GM18909 (cell line): Measurements from ENCODE around the gene SCFD2.
"Not testable (repeated sequence)": the region's sequence is repeated elsewhere in the genome, so short reads cannot be mapped to it uniquely, and the experiment has no call there.

Experiments
- ATAC-seq: cut with Tn5 transposase; IDR thresholded peaks from one replicate; pipeline ENCODE4 v1.9.1; 2021; ENCODE audit warnings: mild to moderate bottlenecking; ENCODE audit not compliant: unreplicated experiment, poor library complexity

Gene SCFD2

DNA sequence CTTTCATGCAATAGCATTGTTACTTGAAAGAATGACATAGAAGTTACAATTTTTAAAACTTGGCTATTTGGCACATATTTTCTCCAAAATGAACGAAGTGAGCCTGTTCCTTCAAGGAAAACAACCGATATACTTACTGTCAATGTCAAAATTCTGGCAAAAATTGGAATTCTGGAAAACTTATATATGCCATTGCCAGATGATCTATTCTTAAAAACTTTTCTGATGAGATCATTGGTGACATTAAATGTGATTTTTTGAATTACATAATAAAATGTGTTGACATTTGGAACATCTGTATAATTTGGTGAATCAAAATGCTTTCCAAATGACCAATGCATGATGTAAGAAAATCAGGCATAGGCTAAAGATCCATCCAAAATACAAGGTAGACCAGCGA lies 209.0 kb downstream of the SCFD2 start:
- no peak for ATAC-seq

GRCh38 chr4:53152467-53152866 lies 213.4 kb downstream of the SCFD2 start:
- ATAC-seq = no peak

- ATAC-seq = no peak
These were observed 214.4 kb downstream of the SCFD2 start for GRCh38 chr4:53151489-53151788.

DNA sequence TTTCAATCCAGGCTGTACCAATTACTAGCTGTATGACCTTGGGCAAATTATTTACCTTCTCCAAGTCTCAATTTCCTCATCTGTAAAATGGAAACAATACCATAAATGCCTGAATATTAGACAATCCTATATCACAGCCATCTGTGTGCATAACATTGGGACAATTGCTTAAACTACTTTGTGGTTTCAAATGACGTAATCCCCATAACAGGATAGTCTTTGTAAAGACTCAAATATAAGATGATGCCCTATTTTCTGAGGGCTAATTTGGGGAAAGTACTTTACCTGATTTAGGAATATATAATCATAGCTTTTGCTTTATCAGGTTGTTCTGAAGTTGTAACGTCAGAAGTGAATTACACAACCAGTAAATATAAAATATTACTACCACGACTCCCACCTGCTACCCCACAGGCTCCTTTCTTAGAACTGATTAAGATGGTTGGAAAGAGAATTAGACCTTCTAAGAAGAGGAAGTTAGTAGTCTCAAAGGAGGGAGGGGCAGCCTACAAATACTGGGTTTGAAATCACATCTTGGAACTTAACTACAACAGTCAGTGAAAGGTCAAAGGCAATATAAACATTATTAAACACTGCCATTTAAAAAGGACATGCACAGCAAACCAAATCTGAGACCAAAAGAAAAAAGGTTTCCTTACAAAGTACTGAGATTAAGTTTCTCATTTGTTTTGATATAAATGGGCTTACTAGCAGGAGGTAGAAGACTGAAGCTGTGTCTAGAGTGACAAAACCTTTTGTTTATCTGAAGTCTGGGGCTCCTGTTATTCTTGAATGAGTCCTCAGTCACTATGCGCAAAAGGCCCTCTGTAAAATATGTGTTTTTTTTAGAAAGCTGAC lies 215.0 kb downstream of the SCFD2 start:
- ATAC-seq = no peak

DNA sequence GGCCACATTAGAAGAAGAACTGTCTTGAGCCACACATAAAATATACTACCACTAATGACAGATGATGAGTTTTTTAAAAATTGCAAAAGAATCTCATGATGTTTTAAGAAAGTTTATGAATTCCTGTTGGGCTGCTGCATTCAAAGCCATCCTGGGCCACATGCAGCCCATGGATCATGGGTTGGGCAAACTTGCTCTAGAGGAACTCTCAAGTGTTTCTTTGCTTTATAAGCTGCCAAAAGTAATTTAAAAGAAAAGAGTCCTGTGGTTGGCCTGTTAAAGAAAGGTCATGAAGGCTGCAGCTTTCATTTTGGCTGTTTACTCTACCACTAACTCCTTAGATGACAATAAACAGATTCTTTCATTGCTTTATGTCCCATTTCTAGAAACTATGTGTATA lies 218.2 kb downstream of the SCFD2 start:
- ATAC-seq = no peak

- no peak for ATAC-seq
These were observed 218.7 kb downstream of the SCFD2 start for GRCh38 chr4:53147197-53147596.

DNA sequence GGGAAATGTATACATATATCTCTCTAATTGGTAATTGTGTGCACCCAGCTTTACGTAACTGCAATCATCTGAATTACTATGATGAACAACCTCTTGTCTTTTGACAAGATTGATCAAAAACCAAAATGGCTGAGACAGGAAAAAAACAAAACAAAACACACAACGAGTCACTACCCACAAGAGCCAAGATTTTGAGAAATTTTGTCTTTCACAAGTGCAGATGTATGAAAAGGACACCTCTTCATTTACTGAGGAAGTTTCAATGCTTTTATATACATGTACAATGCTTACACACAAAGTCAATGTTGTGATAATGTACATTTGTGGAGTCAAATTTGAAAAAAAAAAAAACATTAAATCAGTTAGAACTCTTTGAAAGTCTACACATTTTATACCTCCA lies 224.6 kb downstream of the SCFD2 start:
- ATAC-seq = no peak

- not testable (repeated sequence) for ATAC-seq
These were observed 226.6 kb downstream of the SCFD2 start for GRCh38 chr4:53139256-53139655.

- no peak for ATAC-seq
These were observed 228.4 kb downstream of the SCFD2 start for GRCh38 chr4:53137468-53137867.

- ATAC-seq = no peak
These were observed 228.9 kb downstream of the SCFD2 start for GRCh38 chr4:53136954-53137353.

- ATAC-seq = no peak
These were observed 233.5 kb downstream of the SCFD2 start for GRCh38 chr4:53132132-53132891.

DNA sequence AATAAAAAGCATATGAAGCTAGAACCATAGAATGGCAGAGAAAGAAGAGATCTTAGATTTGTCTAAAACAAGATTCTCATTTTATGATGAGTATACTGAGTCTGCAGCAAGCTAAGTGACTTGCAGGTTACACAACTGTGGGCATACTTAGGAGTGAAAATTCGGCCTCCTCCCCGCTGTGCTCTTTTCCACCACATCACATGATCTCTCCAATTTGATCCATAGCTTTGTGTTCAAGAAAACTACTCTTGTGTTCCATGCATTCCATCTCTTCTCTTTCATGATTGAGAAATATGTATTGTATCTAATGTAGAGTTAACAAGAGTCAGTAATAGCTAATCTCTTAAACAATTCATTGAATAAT lies 234.3 kb downstream of the SCFD2 start:
- no peak for ATAC-seq

DNA sequence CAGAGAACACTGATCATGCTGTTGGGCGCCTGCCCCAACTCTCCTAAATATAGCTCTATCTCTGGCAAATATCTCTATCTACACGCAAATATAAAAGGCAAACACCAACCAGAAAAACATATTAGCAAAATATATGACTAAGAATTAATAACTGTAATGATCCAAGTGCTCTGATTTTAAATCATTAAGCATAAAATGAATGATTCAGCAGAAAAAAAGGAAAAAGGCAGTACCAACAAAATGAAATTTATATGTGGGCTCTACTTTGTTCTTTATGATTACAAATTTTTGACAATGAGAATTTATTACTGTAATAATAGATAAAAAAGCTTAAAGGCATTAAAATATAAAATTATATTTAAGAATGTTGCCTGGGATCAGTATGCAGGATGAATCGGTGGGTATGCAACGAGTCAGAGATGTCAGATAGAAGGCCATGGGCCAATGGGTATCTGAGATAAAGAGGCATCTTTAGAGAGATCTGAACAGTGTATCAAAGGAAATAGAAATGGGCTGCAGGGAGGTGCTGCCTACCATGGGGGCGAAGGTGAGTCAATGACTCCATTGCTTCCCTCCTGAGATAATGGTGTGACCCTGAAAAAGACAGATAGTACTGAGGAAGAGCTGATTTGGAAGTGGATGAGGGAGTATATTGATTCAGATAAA lies 234.8 kb downstream of the SCFD2 start:
- no peak for ATAC-seq

DNA sequence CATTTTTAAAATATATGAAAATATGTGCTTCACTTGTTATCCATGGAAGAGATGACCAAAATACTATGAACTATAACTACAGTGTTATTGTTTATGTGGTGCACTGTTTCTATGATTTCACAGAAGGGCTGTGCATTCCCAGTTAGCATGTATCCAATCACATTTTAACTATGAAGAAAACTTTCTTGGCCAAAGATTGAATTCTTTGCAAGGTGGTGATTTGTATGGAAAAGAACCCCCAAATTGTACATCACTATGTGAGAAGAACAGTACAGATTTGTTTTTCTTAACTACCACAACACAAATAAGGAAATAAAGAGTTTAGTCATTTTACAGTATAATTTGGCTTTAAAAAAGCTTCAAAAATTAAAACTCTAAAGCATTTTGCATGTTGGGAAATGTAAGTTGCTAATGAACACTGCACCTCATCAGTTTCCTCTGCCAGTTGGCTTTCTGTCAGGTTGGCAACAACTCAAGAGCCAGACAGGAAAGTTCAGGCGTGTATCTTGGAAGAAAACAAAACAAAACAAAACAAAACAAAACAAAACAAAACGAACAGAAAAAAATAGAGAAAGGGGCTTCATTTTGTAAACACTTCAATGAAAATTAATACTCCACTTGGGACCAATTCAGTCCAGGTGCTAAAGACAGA lies 237.0 kb downstream of the SCFD2 start:
- ATAC-seq = no peak

DNA sequence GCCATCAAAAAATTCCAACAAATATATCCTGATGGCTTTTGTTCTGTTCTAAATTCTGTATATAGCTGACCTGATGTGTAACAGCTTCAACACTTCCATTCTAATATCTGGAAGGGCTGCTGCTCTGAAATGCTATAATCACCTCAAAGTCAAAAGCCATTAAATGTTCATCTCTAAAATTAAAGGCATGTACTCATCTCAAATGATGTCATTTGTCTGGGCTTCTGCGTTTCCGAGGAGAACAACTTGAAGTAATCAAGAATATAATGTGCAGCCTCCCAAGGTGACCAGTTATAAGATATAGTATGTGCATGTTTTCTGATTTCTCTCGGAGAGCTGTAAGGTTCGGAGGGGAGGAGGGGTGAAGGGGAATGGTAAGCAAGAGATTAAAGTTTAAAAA lies 237.6 kb downstream of the SCFD2 start:
- no peak for ATAC-seq

DNA sequence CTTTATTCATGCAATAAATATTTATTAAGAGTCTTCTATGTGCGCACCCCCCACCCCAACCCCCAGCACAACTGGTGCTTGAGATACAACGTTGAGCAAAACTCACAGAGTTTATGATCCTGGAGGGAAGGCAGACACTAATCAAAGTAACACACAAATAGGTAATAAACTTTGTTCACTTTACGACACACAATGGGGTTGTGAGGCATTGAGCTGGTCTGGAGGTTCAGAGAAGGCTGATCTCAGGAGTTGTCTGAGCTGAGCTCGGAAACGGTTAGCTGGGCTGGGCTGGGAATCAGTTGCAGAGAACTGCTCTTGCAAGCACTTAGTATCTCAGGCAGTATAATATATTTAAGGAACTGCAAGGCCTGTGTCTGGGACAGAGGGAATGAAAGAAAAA lies 238.5 kb downstream of the SCFD2 start:
- ATAC-seq = no peak

- no peak for ATAC-seq
These were observed 239.8 kb downstream of the SCFD2 start for GRCh38 chr4:53126099-53126498.

DNA sequence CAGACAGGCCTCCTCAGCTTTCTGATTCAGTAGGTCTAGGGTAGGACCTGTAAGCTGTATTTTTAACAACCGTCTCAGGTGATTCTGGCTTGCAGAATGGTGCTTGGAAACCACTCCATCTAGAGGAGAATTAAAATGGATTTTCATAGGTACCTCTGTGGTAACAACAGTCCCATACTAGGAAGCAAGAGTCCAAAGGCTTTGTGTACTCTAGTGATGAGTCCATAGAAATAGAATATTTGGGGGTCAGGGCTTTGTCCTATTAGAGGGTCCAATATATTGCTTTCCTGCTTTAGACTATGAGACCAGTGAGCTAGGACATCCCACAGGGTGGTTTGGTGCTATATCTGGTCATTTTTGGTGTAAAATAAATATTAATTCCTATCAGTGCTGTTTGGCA lies 242.0 kb downstream of the SCFD2 start:
- no peak for ATAC-seq

DNA sequence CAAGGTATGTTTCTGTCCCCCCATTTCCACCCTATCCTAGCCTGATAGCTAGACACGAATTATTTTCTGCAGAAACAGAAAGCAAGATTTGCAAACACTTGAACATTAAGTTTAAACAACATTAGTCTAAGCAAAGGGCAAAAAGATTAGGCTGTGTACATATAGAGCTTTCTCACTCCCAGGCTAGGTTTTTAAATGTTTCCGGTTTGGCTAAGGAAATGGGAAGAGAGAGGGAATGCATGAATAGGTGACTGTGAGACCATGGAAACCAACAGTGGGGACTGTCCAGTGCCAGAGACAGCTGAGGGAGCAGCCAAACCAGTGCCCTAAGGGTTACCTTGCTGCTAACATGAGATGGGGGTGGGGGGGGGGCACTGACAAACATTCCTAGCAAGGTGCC lies 242.7 kb downstream of the SCFD2 start:
- ATAC-seq = no peak

DNA sequence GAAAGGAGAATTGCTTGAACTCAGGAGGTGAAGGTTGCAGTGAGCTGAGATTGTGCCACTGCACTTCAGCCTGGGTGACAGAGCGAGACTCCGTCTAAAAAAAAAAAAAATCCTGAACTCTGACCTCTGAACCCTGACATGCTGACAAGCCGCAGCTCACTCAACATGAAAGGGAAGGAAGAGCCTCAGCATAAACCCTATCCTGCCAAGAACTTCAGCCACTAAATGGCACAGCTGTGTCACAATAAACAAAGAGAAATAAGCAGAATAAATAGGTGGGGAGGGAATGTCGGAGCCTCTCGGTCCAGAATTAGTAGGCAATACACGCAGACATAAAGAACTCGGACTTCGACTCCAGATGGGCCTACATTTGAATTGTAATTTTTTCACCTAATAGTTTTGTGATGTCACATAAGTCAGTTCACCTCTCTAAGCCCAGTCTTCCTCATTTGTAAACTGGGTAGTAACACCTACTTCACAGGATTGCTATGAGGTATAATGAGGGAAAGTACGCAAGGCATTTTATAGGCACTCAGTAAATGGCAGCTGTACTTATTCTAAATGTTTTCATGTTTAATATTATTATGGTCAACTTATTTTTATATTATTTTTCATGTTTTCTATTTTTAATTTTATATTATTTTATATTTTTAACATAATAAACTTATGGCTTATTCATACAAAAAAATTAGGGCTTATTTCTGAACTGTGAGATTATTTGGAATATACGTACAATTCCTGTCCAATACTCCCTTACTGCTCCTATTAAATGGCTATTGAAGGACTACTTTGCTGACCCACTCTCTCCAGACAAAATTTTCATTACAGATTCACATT lies 243.4 kb downstream of the SCFD2 start:
- ATAC-seq = no peak
